Tibial artery (tissue), 4 donors: ENCODE results near the gene PSRC1.

Source experiments
- DNase-seq, 2 donors: peaks; one replicate each; pipeline ENCODE4 v3.0.0-alpha.2; 2019
- H3K27ac ChIP-seq, 2 donors: fragments of 200-600 bp; sonication (generic) in 1 of 2; 1 replicate in 1 of 2; 2 replicates in 1 of 2; pipeline ENCODE4 v1.5.1; 2018 to 2019; ENCODE audit warnings: mild to moderate bottlenecking in 1 of 2
- H3K27me3 ChIP-seq, 2 donors: fragments of 200-600 bp; sonication (generic) in 1 of 2; one replicate each; pipeline versions ENCODE4 v1.5.1 to v1.6.0; 2016 to 2019
- H3K36me3 ChIP-seq, 3 donors: fragments of 200-600 bp; sonication (generic) in 2 of 3; one replicate each; pipeline ENCODE4 v1.5.1; 2016 to 2019; ENCODE audit warnings: mild to moderate bottlenecking in 2 of 3
- H3K4me1 ChIP-seq, 4 donors: fragments of 200-600 bp; sonication (generic) in 2 of 4; 1 replicate in 3 of 4; 2 replicates in 1 of 4; pipeline ENCODE4 v1.5.1; 2016 to 2019
- H3K4me3 ChIP-seq, 2 donors: fragments of 200-600 bp; sonication (generic) in 1 of 2; 1 replicate in 1 of 2; 2 replicates in 1 of 2; pipeline ENCODE4 v1.5.1; 2018 to 2019; ENCODE audit warnings: mild to moderate bottlenecking in 2 of 2
- H3K9me3 ChIP-seq, 3 donors: fragments of 200-600 bp; sonication (generic) in 1 of 3; one replicate each; pipeline ENCODE4 v1.5.1; 2016 to 2019
- CTCF ChIP-seq, 2 experiments: fragments of 200-600 bp in 1 of 2; fragments of 450-650 bp in 1 of 2; IDR thresholded peaks; one replicate each; pipeline ENCODE4 v1.5.1; 2017 to 2019; ENCODE audit warnings: antibody characterized with exemption in 2 of 2, mild to moderate bottlenecking in 1 of 2, moderate library complexity in 1 of 2
- intact Hi-C: fragments of 100-400 bp; cut with DNase I; formaldehyde crosslinking; loops from one replicate; pipeline ENCODE4 v1.15.0; 2023; ENCODE audit warnings: low total_unique reads

The PSRC1 gene

GRCh38 chr1:109300650-109301151 is 17.8 kb upstream of the PSRC1 start:
- Histone ChIP-seq H3K27me3 (no peaks in the 10 kb centered on the region), H3K9me3 (no peaks in the 10 kb centered on the region), H3K4me3 (no peak overlapping the region), H3K4me1 (peaks cover 0 to 25% (median 17%) of the 10 kb centered on the region in 4 donors), H3K36me3 (no peaks in the 10 kb centered on the region), H3K27ac (no peak overlapping the region)
- TF ChIP-seq CTCF (IDR thresholded peaks at IDR 0.05), result no peak
- intact Hi-C loops, result no loop called here
- DNase-seq, result no peak

- no peak overlapping the region for H3K4me3 ChIP-seq
- no peaks in the 10 kb centered on the region for H3K36me3 ChIP-seq
- H3K27me3 ChIP-seq, result no peaks in the 10 kb centered on the region
- no peak for DNase-seq
- intact Hi-C loops, result no loop called here
- H3K9me3 ChIP-seq, result no peaks in the 10 kb centered on the region
- no peak for TF ChIP-seq CTCF (IDR thresholded peaks at IDR 0.05)
- H3K4me1 ChIP-seq, result peaks cover 0 to 25% (median 17%) of the 10 kb centered on the region in 4 donors
- peak overlapping the region; percentile 14 to 20 for H3K27ac ChIP-seq
Measured at GRCh38 chr1:109299558-109300343, 16.8 kb upstream of the PSRC1 start.

- DNase-seq, result no peak
Measured at GRCh38 chr1:109298666-109299557, 16.0 kb upstream of the PSRC1 start.

GRCh38 chr1:109296782-109297181 is 13.8 kb upstream of the PSRC1 start:
- DNase-seq, result no peak
- no peak for TF ChIP-seq CTCF (IDR thresholded peaks at IDR 0.05)

More at GRCh38 chr1:109298666-109299557, 16.0 kb upstream of the PSRC1 start:
- intact Hi-C loops, result no loop called here
- Histone ChIP-seq H3K27me3 (no peaks in the 10 kb centered on the region), H3K4me3 (no peak overlapping the region), H3K9me3 (no peaks in the 10 kb centered on the region), H3K27ac (peak overlapping the region; percentile 20 to 39), H3K36me3 (no peaks in the 10 kb centered on the region), H3K4me1 (peaks cover 0 to 25% (median 17%) of the 10 kb centered on the region in 4 donors)
- no peak for TF ChIP-seq CTCF (IDR thresholded peaks at IDR 0.05)

GRCh38 chr1:109295712-109296415 is 12.9 kb upstream of the PSRC1 start:
- no peak overlapping the region for H3K27ac ChIP-seq
- no peaks in the 10 kb centered on the region for H3K36me3 ChIP-seq
- H3K4me3 ChIP-seq, result no peak overlapping the region
- H3K4me1 ChIP-seq, result peaks cover 0 to 25% (median 17%) of the 10 kb centered on the region in 4 donors
- no peak for DNase-seq
- H3K27me3 ChIP-seq, result no peaks in the 10 kb centered on the region
- no peaks in the 10 kb centered on the region for H3K9me3 ChIP-seq
- intact Hi-C loops, result no loop called here
- no peak for TF ChIP-seq CTCF (IDR thresholded peaks at IDR 0.05)

More at GRCh38 chr1:109296782-109297181, 13.8 kb upstream of the PSRC1 start:
- no peak overlapping the region for H3K27ac ChIP-seq
- intact Hi-C loops, result no loop called here
- H3K27me3 ChIP-seq, result no peaks in the 10 kb centered on the region
- H3K4me3 ChIP-seq, result no peak overlapping the region
- peaks cover 0 to 25% (median 17%) of the 10 kb centered on the region in 4 donors for H3K4me1 ChIP-seq
- H3K9me3 ChIP-seq, result no peaks in the 10 kb centered on the region
- H3K36me3 ChIP-seq, result no peaks in the 10 kb centered on the region
